Fibroblast of skin of back (primary cell): ENCODE data around the gene DIP2C.
"Not testable (repeated sequence)": the region's sequence is repeated elsewhere in the genome, so short reads cannot be mapped to it uniquely, and the experiment has no call there.

Experiments used
- DNase-seq: peaks from one replicate; pipeline ENCODE4 v3.0.0-alpha.2; 2013

The DIP2C gene

DNA sequence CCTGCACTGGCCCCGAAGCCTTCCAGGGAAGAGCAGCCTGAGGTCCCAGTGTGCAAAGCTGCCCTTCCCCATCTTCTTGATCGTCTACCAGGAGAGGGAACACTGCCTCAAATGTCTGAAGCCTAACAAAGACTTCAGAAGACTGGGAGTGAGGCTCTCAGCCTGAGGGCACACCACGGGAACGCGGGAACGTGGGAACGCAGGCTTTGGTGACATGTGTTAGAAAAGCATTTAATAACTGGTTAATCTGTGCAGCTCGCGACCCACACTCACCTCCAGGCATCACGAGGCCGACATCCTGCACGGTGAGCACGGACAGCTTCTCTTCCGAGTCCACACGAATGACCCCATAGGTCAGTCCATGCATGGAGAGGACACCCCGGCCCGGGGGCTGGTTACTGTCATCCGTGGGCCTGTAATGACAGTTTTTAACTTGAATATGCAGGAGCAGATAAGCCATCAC lies 320.2 kb downstream of the DIP2C start:
- no peak for DNase-seq

DNA sequence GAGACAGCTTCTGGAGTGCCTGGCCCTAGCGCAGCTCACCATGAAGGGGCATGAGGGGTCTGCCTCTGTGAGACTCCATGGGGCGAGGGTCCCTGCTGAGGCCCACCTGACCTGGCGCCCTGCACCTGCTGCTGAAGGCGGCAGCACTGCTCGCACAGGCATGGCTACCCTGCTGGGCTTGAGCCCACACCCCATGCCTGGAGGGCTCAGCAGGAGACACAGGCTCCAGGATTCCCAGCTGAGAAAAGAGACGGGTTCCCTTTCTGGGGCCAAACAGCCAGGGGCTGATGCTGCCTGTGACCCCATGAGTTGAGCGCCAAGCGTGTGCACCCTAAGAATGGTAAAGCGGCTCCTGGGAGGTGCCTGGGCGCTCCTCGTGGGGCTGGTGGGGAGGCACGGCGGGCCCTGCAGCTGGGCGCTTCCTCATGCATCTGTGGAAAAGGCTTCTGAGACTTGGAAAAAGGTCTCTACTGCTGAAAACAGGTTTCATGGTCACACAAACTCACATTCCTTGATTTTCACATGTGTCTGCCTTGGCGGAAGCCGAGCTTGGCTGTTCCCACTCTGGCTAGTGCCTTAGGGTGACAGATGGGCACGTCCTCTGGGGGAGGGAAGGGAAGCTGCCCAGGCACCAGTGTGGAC lies 320.8 kb downstream of the DIP2C start:
- no peak for DNase-seq

DNA sequence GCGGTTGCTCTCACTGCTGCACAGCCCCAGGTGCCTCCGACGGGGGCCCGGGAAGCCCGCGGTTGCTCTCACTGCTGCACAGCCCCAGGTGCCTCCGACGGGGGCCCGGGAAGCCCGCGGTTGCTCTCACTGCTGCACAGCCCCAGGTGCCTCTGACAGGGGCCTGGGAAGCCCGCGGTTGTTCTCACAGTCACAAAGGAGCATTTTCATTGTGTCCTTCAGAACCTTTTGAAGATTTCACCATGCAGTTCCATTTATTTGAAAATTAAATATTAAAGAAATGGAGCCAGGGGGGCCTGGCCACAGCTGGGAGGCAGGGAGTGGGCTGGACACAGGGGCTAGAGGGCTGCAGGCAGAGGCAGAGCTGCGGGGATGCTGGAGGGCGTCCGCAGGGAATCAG lies 321.4 kb downstream of the DIP2C start:
- DNase-seq, result not testable (repeated sequence)

DNA sequence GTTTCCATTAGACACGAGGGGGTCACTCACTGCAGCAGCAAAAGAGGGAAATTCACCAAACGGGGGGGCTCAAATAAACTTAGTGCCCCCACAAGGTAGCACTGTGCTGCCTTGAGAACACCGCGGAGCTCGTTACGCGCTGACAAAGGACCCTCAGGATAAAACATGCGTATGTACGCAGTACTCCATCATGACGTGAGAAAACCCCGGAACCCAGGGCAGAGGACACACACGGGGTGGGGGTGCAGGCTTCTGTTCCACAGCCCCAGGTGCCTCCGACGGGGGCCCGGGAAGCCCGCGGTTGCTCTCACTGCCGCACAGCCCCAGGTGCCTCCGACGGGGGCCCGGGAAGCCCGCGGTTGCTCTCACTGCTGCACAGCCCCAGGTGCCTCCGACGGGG lies 321.8 kb downstream of the DIP2C start:
- DNase-seq, result no peak

DNA sequence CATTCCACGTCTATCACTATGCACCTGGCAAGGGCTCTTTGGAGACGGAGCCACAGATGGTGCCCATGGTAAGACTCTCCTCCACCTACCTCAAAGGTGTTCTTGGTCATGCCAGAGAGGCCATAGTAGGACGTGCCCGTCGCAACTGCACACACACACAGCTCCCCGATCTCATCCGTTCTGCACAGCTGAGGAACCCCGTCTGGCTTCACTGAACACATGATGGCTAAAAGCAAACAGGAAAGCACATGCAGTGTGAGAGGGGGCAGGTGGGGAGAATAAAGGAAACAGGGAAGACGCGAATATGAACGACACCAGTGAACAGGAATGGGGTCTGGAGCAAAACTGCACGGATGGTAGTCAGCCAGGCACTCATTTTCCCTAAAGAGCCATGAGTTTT lies 323.3 kb downstream of the DIP2C start:
- no peak for DNase-seq

DNA sequence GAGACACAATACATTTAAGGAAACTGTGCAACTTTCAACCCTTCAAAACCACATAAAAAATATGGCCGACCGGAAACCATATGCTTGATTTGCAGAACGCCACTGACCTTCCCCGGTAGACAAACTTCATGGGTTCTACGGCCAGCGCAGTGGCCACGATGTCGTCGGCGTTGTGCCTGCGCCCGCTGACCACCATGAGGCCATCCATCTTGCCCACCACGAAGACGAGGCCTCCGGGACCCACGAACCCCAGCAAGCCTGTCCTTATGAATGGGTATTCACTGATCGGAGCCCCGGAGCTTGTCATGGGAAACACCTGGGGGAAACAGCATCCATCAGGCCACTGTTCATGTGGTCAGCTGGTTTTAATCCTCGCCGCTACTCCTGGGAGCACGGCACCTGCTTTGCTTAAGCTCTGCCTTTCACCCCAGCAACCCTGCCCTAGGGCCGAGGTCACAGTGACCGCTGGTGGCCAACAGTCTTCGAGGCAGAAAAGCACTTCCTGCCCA lies 325.1 kb downstream of the DIP2C start:
- DNase-seq, result no peak

DNA sequence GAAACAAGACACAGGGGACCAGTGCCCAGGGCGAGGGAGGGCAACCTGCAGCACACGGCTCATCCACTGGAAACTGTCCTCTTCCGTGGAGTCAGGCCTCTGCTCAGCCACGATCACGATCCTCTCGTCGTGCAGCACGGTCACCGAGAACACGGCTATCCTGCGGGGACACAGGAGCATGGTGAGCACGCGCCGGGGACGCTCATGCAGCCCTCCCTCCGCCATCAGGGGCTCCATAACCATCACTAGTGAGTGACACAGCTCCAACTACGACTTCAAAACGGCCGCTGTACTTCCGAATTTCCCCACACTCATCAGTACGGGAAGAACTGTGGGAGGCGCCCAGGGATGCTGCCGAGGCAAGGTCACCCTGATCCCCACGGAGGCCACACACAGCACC lies 326.3 kb downstream of the DIP2C start:
- no peak for DNase-seq

DNA sequence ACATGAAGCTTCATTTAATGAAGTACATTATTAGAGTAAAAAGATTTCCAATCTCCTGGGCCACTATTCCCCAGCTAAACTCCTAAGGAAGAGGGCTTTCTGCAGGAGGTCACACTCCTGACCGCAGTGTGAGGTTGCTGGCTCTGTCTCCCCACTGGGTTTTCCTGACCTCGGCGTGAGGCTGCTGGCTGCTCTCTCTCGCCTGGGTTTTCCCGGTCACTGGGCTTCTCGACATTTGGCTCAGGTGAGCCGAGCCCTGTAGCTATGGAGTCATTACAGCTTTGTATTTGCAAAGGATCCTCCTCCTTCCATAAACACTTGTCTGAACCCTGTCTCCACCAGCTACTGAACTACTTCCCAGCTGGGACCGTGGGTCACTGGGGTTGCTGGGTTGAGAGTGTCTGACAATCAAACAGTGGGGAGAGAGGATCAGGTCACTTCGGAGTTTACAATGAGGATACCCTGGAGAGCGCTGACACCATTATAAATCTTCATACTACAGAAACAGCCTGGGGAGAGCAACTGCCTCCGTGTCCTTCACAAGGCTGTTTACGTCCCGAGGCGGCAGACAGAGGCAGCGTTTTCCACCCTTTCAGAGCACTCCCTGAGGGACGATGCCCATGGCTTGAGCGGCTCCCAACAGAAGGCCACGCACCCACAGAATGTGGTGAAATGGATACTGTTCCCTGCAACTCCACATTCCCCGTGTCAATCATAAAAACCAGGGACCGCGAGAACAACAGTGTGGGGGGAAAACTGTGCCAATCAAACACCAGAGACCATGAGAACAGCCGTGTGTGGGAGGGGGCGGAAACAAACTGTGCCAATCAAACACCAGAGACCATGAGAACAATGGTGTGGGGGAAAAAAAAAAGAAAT lies 328.0 kb downstream of the DIP2C start:
- DNase-seq, result no peak

DNA sequence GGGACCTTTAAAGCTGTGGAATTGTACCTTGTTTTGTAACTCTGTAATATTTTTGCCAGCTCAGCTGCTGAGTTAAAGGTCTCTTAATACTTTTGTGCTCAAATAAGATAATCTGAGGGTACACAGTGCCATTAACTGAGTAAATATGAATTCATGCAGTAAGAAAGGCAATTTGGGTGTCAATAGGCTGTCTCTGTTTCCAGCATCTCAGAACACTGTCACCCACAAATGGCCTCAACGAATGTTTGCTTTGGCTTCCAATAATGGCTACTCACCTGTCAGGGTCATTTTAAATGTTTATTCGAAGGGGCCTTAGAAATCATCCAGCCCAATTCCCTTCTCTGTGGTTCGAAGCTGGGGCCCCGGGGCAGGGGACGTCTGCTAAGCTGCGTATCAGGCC lies 328.8 kb downstream of the DIP2C start:
- no peak for DNase-seq

DNA sequence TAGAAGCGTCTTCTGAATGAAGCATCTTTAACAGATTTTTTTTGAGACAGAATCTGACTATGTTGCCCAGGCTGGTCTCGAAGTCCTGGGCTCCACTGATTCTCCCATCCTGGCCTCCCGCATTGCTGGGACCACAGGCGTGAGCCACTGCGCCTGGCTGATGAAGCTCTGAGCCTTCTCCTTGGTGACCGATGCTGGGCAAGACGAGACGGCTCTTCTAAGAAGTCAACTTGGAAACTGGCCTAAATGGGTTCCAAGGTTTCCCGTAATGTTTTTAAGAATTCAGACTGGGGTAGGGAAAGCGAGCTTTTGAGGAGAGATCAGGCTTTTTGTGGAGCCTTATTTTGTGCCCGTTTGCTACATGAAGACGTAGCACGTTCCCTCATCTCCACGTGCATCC lies 329.7 kb downstream of the DIP2C start:
- DNase-seq, result no peak

DNA sequence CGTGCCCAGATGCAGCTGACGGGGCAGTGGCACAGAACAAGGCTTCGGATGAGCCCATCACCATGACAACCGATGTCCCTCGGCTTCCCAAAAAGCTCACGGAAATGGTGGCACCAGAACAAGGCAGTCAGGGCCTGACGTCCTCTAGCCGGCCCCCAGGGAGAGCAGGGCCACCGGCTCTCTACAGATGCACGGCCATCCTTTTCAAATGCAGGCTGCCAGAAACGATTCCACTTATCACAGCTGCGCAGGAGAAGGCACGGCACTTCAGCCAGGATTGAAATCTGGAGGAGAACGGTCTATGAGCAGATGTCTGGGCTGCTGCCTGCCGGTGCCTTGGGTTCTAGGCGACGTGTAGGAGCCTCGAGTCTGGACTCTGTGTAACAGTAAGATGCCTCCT lies 330.4 kb downstream of the DIP2C start:
- DNase-seq, result no peak

DNA sequence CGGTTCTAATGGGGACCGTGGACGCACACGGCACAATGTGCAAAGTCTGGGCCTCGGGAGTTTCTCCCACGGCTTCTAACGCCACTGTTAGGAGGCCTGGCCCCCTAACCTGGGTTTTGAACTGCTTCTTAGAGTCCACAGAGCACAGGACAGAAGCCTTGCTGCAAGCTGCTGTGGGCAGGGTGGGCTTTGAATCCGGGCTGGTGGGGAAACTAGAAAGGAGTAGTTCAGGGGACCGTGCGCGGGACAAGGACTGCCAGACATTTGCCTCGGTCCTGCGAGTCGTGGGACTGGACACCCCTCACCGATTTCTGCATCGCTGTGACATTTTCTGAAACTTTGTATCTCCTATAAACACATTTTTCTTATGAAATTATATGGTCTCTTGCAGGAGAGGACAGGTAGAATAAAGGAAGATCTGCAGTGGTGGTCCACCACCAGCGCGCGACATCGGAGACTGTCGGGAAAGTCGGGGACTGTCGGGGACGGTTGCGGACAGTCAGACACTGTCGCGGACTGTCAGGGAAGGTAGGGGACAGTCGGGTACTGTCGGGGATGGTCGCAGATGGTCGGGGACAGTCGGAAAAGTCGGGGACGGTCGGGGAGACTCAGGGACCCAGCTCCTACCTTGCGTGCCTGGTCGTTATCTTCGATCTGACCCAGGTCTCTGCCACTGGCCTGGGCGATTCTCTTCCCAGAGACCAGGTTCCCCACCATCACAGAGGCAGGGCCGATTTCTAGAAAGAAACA lies 332.1 kb downstream of the DIP2C start:
- DNase-seq, result no peak

DNA sequence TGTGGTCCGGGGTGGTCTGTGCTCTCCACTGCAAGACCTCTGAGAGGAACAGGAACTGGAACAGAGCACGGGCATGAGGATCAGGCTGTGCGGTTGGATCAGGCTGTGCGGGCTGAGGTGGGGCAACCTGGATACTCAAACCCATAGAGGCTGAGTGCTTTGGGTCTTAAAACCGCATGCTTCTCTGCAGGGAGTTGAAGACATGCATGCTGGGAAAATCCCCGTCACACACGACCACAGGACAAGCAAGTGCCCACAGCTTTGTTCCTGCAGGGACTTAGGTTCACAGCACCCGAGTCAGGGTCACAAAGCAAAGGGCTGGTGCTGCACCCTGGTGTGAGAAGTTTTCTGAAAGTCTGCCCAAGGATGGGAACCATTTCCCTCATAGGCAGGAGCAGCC lies 333.0 kb downstream of the DIP2C start:
- no peak for DNase-seq

DNA sequence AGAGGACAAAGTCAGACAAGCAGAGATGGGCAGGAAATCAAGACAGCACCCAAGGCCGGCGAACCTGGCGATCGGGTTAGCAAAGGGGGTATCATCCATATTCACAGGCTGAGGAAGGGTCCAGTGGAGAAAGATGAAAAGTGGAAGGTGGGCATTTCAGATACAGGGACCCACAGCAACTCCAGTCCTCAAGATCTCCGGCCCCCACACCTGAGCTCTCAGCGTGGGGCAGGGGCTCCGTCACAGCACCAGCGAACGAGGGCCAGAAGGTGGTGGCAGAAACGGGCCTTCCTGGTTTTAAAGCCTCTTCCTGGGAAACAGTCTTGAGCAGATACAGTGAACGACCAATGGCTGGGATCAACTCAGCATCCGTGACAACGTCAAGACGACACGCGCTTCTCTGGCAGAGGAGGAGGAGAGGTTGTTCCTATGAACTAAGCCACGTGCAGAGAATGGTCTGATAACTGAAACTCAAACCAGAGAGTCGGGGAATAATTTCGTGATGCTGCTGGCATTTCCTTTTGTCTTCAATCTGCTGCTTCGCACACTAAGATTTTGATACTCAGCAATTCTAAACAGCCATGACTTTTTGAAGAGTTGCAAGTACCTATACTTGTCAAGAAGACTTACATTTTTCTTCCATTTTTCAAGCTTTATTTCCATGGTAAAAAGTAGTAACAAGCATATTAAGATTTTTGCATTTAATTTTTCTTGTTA lies 334.4 kb downstream of the DIP2C start:
- no peak for DNase-seq

DNA sequence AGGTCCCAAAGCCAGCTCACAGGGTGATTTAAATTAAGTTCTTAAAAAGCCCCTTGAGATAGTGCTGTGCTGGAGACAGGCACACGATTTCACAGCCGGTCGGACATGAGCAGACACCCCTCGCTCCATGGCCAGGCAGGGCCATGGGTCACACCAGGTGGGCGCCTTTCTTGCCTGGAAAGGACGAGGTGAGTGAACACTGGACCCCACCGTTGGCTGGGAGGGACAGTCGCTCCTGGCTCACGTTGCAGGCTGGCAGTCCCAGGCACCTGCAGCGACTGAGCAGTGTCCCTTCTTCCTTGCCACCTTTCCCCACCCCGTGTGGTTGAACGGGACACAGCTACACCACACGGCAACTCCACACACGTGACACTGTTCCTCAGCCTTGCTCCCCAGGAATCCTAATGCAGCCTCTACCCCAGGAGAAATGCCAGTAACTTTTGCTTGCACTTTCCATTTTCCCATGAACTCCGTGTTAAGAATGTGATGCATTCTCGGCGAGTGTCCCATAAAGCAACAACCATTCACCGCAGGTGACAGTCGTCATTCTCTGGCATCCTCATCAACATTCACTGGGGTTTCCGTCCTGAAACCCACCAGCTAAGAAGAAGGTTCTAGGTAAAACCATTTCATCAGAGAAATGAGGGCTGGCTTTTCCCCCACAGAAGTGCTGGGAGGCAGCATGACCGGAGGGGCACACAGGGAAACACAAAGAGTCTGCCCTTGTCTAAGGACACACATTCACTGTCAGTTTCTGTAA lies 336.8 kb downstream of the DIP2C start:
- no peak for DNase-seq

DNA sequence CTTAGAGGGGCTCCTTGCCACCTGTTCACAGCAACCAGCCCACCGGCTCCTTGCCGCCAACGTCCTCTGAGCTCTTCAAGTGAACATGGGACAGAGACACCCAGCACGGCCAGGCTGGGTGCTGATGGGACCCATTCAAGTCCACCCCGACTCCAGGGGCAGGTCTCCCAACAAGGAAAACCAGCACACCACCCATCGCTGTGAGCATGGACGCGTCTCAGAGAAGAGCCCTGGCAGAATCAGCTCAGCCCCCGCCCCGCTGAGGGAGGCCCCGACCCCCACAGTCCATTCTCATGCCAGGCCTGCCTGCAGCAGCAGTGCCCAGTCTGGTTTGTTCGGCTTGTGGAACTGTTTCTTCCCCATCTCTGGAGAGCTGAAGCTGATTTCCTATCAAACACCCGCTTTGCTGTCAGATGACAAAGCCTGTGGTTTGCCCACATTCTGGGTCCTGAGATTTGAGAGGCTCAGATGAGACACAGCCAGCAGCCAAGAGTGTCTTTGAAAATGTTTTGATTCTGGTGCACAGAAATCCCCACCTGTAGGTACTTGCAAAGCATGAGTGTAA lies 337.6 kb downstream of the DIP2C start:
- no peak for DNase-seq

DNA sequence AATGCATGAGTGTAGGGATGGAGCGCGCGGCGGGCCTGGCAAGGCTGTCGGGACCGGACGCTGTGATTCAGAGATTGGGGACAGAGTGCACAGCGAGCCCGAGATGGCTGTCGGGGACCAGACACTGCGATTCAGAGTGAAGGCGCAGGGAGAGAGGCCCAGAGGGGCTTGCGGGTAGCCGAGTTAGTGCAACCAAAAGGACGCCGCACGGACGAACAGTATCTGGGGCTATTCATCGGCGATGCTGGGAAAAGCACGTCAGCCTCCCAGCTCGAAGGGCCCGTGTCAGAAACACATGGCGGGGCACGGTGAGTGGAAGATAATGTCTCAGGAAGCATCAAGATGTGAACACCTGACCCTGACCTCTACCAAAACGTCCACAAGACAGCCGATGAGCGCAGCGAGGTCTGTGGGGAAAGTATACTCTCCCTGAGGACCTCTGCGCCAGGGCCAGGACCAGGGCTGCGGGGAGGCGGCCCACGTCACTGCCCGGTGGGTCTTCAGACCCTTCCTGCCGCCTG lies 338.4 kb downstream of the DIP2C start:
- no peak for DNase-seq

DNA sequence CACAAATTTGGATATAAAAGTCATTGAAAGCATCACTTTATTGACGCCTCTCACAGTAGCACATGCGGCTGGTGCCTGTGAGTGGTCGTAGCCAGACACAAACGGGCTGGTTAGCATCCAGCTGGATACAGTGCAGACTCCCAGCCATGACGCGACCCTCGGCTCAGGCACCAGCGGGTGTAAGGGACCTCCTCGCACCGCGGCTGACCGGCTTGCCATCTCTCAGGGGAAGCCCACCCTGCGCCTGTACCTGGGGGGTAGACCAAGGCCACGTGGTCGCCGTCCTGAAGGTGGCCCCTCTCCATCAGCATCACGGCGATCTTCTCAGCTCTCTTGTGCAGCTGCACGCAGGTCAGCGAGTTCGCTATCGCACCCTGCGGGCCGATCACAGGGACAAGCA lies 340.4 kb downstream of the DIP2C start:
- DNase-seq, result no peak

DNA sequence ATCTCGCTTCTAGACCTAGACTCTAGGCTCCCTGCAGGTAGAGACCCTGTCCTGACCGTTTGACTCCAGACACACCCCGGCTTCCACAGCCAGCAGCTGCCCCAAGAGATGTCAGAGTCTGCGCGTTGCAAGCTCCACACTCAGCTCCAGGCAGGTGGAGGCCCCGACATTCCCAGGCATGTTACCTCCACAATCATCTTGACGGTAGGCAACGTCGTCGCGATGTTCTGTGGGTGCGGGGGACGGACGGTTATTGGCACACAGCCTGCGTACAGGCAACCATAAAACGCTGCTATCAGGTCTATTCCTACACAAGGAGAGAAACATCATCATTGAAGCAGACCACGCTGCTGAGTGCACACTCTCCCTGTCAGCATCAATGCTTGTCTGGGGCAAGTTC lies 341.0 kb downstream of the DIP2C start:
- no peak for DNase-seq

DNA sequence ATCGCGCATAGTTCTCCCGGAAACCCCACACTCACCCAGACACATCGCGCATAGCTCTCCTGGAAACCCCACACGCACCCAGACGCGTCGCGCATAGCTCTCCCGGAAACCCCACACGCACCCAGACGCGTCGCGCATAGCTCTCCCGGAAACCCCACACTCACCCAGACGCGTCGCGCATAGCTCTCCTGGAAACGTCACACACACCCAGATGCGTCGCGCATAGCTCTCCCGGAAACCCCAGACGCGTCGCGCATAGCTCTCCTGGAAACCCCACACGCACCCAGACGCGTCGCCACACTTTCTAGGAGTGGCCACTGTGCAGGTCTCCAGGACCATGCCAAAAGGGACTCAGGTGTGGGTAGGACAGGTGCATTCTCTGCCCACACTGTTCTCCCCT lies 341.7 kb downstream of the DIP2C start:
- DNase-seq, result not testable (repeated sequence)

DNA sequence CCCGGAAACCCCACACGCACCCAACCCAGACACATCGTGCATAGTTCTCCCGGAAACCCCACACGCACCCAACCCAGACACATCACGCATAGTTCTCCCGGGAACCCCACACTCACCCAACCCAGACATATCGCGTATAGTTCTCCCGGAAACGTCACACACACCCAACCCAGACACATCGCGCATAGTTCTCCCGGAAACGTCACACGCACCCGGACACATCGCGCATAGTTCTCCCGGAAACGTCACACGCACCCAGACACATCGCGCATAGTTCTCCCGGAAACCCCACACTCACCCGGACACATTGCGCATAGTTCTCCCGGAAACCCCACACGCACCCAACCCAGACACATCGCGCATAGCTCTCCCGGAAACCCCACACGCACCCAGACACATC lies 342.3 kb downstream of the DIP2C start:
- not testable (repeated sequence) for DNase-seq
